GM20000 (cell line): Measurements from ENCODE around the gene HMG20B.

Source experiments
- DNase-seq: peaks from one replicate; pipeline ENCODE4 v3.0.0; 2012; ENCODE audit warnings: low spot score
- CTCF ChIP-seq: IDR thresholded peaks from 2 replicates; pipeline ENCODE4 v1.5.1; 2012; ENCODE audit warnings: mild to moderate bottlenecking, control low read depth; ENCODE audit errors: extremely low read depth, missing control alignments

Gene HMG20B

GRCh38 chr19:3545669-3546034 lies 27.1 kb upstream of the HMG20B start:
- no peak for TF ChIP-seq CTCF
- DNase-seq, result no peak

GRCh38 chr19:3546119-3546518 lies 26.6 kb upstream of the HMG20B start:
- TF ChIP-seq CTCF, result no peak
- DNase-seq, result no peak

- TF ChIP-seq CTCF, result peak; percentile 39
- DNase-seq, result no peak
Measured at GRCh38 chr19:3547301-3547731, 25.4 kb upstream of the HMG20B start.

GRCh38 chr19:3547767-3548282 lies 24.9 kb upstream of the HMG20B start:
- no peak for DNase-seq
- no peak for TF ChIP-seq CTCF

GRCh38 chr19:3548606-3549005 lies 24.1 kb upstream of the HMG20B start:
- no peak for DNase-seq
- no peak for TF ChIP-seq CTCF

- TF ChIP-seq CTCF, result no peak
- DNase-seq, result no peak
Measured at GRCh38 chr19:3549816-3550215, 22.9 kb upstream of the HMG20B start.

GRCh38 chr19:3550947-3551791 lies 21.6 kb upstream of the HMG20B start:
- no peak for TF ChIP-seq CTCF
- no peak for DNase-seq
